GM12891 (cell line): ENCODE data around the gene LZTS3.
A peak's percentile ranks its signal among the peaks of the same experiment; 100 is the strongest.

Source experiments
- DNase-seq: peaks from one replicate; pipeline ENCODE4 v3.0.0; 2011; ENCODE audit warnings: low spot score; ENCODE audit not compliant: insufficient read length
- FAIRE-seq: peaks from 2 replicates; lab custom pipeline; 2011; peaks lifted over from hg19 to GRCh38; lab: Jason Lieb, UNC
- PAX5 ChIP-seq: IDR thresholded peaks from 2 replicates; pipeline ENCODE4 v1.6.1; 2011; ENCODE audit warnings: low read length, moderate library complexity, mild to moderate bottlenecking; ENCODE audit not compliant: insufficient read depth, severe bottlenecking
- POLR2A ChIP-seq: IDR thresholded peaks from 2 replicates; pipeline ENCODE4 v1.6.1; 2011; ENCODE audit warnings: low read depth, low read length, control low read depth
- POLR2AphosphoS5 ChIP-seq: IDR thresholded peaks from 2 replicates; pipeline ENCODE4 v1.6.1; 2011; ENCODE audit warnings: low read depth, low read length, control low read depth
- POU2F2 ChIP-seq: IDR thresholded peaks from 2 replicates; pipeline ENCODE4 v1.6.1; 2011; ENCODE audit warnings: low read depth, mild to moderate bottlenecking, control low read depth, low read length, moderate library complexity
- SPI1 ChIP-seq: IDR thresholded peaks from 2 replicates; pipeline ENCODE4 v1.6.1; 2011; ENCODE audit warnings: low read depth, low read length, control low read depth
- TAF1 ChIP-seq: IDR thresholded peaks from 2 replicates; pipeline ENCODE4 v1.6.1; 2011; ENCODE audit warnings: low read depth, low read length, control low read depth

LZTS3 gene

DNA sequence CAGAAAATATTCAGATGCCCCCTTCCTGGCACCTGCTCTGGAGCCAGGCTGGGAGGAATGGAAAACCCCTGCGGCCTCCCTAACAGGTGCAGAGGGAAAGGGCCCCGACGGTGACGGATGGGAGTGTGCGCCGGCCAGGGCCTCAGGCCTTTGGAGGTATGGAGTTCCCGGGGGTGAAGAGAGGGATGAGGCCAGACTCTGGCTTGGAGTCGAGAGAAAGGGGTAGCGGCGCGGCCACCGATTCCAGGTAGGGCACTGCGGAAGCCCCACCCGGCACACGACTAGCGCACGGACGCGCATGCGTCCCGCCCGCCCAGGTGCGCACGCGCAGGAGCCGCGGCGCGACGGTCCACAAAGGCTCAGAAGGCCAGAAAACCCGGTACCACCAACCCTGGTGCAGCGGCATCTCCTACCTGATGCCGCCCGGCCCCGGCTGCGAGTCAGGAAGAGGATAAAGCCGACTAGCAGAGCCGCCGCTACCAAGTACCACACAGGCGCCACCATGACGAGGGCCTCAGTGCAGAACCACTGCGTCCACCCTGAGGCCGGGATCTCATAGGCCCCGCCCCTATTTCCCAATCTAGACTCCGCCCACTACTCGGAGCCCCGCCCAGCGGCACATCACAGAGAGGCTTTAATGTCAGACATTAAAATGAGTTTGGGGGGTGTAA, 30.9 kb upstream of the LZTS3 start, which contains the start of gene DDRGK1:
Gene DDRGK1, minus strand, starts transcription at position 559 of the 671 bp plus-strand sequence. Its CDS starts 55 bp downstream, at position 504.
- FAIRE-seq (peak; percentile 99), DNase-seq (peak; percentile 91)
- TF ChIP-seq POLR2A: peak; percentile 66
- peak; percentile 41; the same call in 1 of the 2 replicates for TF ChIP-seq TAF1
- TF ChIP-seq POLR2AphosphoS5: peak; percentile 82
- no peak; the same call in 1 of the 2 replicates for TF ChIP-seq SPI1

DNA sequence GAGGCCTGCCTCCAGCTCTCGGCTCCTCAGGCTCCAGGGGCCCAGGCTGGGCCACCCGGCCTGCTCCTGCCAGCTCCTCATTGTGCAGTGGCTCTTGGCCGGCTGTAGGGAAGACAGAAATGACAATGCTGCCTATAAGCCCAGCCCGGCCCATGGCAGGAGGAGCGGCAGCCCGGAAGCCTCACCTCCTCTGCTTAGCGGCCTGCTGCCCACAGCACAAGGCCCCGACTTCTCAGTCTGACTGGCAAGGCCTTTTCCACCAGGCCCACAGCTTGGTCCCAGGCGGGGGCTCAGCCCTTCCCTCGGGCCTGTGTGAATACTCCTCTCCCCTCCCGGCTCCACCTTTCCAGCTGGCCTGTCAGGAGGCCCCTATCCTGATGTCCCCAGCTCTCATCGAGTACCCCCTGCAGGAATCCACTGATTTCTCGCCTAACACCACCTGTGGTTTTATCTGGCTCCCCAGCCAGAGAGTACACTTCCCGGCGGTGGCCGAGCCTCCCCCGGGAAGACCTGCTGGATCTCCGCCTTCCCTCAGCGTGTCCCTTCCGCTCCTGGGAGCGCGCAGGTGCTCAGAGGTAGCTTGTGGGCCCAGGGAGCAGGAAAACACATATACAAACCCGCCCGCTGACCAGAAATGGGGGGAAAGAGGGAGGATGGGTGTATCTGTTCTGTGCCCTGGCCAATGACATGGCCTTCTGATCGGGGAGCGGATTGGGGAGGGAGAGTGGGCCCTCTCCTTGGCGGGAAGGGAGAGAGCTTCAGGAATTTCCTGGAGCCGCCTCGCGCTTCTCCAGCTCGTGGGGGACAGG, 30.2 kb upstream of the LZTS3 start:
- FAIRE-seq: peak; percentile 59
- no peak for TF ChIP-seq PAX5
- TF ChIP-seq POLR2AphosphoS5: 0 out of 2 replicates have a peak, but pooled peaks have one; percentile 23
- peak; percentile 51 for DNase-seq

DNA sequence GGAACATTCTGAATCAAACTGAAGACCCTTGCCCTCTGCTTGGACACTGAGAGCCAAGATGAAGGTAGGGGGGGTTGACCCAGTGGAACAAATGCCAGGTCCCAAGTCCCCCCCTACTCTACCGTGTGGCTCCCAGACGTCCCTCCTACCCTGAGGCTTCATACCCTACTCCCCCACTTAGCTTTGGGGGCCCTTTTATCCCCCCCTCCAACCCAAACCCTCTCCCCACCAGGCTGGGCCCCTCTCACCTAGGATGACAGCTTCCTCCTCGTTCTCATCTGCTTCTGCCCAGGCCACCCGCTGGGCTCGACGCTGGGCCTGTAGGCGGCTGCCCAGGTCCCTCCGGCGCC, 29.6 kb upstream of the LZTS3 start:
- TF ChIP-seq POU2F2: no peak
- no peak for TF ChIP-seq TAF1
- no peak for TF ChIP-seq POLR2A
- TF ChIP-seq SPI1: no peak
- no peak for TF ChIP-seq PAX5
- TF ChIP-seq POLR2AphosphoS5: no peak
- DNase-seq (no peak), FAIRE-seq (no peak)

GRCh38 chr20:3199976-3200755, 26.8 kb upstream of the LZTS3 start:
- no peak for TF ChIP-seq SPI1
- DNase-seq (no peak), FAIRE-seq (no peak)

DNA sequence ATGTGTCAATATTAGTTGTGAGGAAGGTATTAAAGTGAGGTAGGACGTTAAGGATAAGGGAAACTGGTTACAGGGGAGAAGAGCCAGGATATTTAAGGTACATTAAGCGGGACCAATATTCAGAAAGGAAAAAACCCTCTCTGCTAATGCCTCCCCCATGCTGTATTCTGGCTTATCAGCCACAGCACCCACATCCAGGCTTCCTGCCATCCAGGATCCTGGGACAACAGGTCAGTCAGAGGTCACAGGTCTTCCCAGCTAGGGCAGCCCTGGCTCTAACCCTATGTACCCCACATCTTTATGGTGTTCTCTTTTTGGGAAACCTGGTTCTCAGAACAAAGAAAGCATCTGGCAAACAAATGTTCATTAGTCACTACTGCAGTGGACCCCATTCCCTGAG, 25.9 kb upstream of the LZTS3 start:
- DNase-seq: no peak
- TF ChIP-seq POLR2AphosphoS5 (no peak), POU2F2 (no peak), TAF1 (no peak), POLR2A (no peak), PAX5 (no peak), SPI1 (no peak)
- no peak for FAIRE-seq

GRCh38 chr20:3195590-3196237, 22.4 kb upstream of the LZTS3 start:
- DNase-seq: no peak
- TF ChIP-seq PAX5 (no peak), POLR2A (no peak), POU2F2 (no peak), POLR2AphosphoS5 (no peak), TAF1 (no peak)
- no peak for FAIRE-seq

- FAIRE-seq: no peak
- DNase-seq: no peak
- TF ChIP-seq PAX5: no peak
Measured at GRCh38 chr20:3194617-3195280, 21.4 kb upstream of the LZTS3 start.

GRCh38 chr20:3193806-3194616, 20.7 kb upstream of the LZTS3 start:
- FAIRE-seq (no peak), DNase-seq (no peak)
- no peak for TF ChIP-seq POLR2AphosphoS5
- TF ChIP-seq SPI1: no peak
- TF ChIP-seq TAF1: no peak
- no peak for TF ChIP-seq POU2F2
- TF ChIP-seq POLR2A: no peak
- TF ChIP-seq PAX5: no peak

GRCh38 chr20:3192226-3193015, 19.1 kb upstream of the LZTS3 start:
- FAIRE-seq: no peak
- TF ChIP-seq POU2F2 (no peak), SPI1 (no peak), PAX5 (no peak), POLR2A (no peak), TAF1 (no peak)
- DNase-seq: no peak
